22Rv1 (cell line): Measurements from ENCODE around the gene PAK4.

Source experiments
- H3K27ac ChIP-seq: fragments of 450-650 bp; 2 replicates; pipeline ENCODE4 v1.5.1; 2017
- CTCF ChIP-seq: fragments of 450-650 bp; IDR thresholded peaks from 2 replicates; pipeline ENCODE4 v1.5.1; 2017; ENCODE audit warnings: mild to moderate bottlenecking
- ZFX ChIP-seq: fragments of 450-650 bp; IDR thresholded peaks from 2 replicates; pipeline ENCODE4 v1.6.1; 2017; ENCODE audit warnings: antibody characterized with exemption, borderline replicate concordance

PAK4 gene

GRCh38 chr19:39168258-39169142 is 42.9 kb downstream of the PAK4 start:
- H3K27ac ChIP-seq, result peak overlapping the region; percentile 76

GRCh38 chr19:39169143-39169810 is 43.7 kb downstream of the PAK4 start:
- no peak for TF ChIP-seq CTCF

More at GRCh38 chr19:39168258-39169142, 42.9 kb downstream of the PAK4 start:
- no peak for TF ChIP-seq CTCF
- no peak for TF ChIP-seq ZFX

GRCh38 chr19:39170386-39171231 is 45.0 kb downstream of the PAK4 start:
- peak overlapping the region; percentile 22 for H3K27ac ChIP-seq
- TF ChIP-seq ZFX, result no peak

More at GRCh38 chr19:39169143-39169810, 43.7 kb downstream of the PAK4 start:
- H3K27ac ChIP-seq, result peak overlapping the region; percentile 76; the same call in 1 of the 2 replicates

GRCh38 chr19:39171479-39172465 is 46.2 kb downstream of the PAK4 start:
- no peak for TF ChIP-seq ZFX
- no peak for TF ChIP-seq CTCF
- 0 out of 2 replicates have a peak overlapping the region, but pooled peaks have one; percentile 17 for H3K27ac ChIP-seq

GRCh38 chr19:39172700-39173501 is 47.3 kb downstream of the PAK4 start:
- no peak overlapping the region for H3K27ac ChIP-seq
- TF ChIP-seq CTCF (no peak), ZFX (no peak)

GRCh38 chr19:39173502-39173991 is 48.0 kb downstream of the PAK4 start:
- no peak for TF ChIP-seq CTCF
- no peak for TF ChIP-seq ZFX
- H3K27ac ChIP-seq, result no peak overlapping the region
